Measurements from ENCODE around the gene MYL12A. TPM values are rescaled to one million over a fixed set of nuclear protein-coding genes. Genes with fewer than 3 reads are reported as not detected.

MYL12A gene
- total and polyA plus RNA-seq, 2 of the 13 experiments (the other 11 are each of a cell fraction or from before 2014, with no cell fraction given) = 261 to 277 TPM

- TF ChIP-seq ZFP41 (CRISPR knock-in tag; IDR thresholded peaks at IDR 0.05; ENCODE audit: borderline replicate concordance) = no peak
- no peak for TF ChIP-seq ZNF343 (CRISPR knock-in tag; IDR thresholded peaks at IDR 0.05)
- TF ChIP-seq SALL1 (CRISPR knock-in tag; IDR thresholded peaks at IDR 0.05) = peak; percentile 69
- TF ChIP-seq GABPB1 (CRISPR knock-in tag; IDR thresholded peaks at IDR 0.05) = no peak
- no peak for TF ChIP-seq CREB3 (CRISPR knock-in tag; IDR thresholded peaks at IDR 0.05)
- TF ChIP-seq AFF4 (CRISPR knock-in tag; IDR thresholded peaks at IDR 0.05) = no peak
- TF ChIP-seq PAXIP1 (CRISPR knock-in tag; conservative IDR thresholded peaks at IDR 0.05) = peak; percentile 71; the same call in 1 of the 2 replicates
- TF ChIP-seq PHF8 (CRISPR knock-in tag; IDR thresholded peaks at IDR 0.05) = no peak
- TF ChIP-seq GLMP (CRISPR knock-in tag; IDR thresholded peaks at IDR 0.05; ENCODE audit: borderline replicate concordance) = no peak
- TF ChIP-seq LCORL (IDR thresholded peaks at IDR 0.05) = no peak
- peak; percentile 80 for TF ChIP-seq LCORL (CRISPR knock-in tag; IDR thresholded peaks at IDR 0.05)
- TF ChIP-seq RXRA (CRISPR knock-in tag; IDR thresholded peaks at IDR 0.05) = no peak
- no peak for TF ChIP-seq MBNL3 (CRISPR knock-in tag; conservative IDR thresholded peaks at IDR 0.05)
- TF ChIP-seq NFE2 (CRISPR knock-in tag; IDR thresholded peaks at IDR 0.05) = no peak
- TF ChIP-seq CENPT (CRISPR knock-in tag; IDR thresholded peaks at IDR 0.05; ENCODE audit: low read depth) = no peak
- no peak for TF ChIP-seq ZNF580 (CRISPR knock-in tag; IDR thresholded peaks at IDR 0.05; ENCODE audit: borderline replicate concordance, low read depth)
- TF ChIP-seq ZNF780A (CRISPR knock-in tag; IDR thresholded peaks at IDR 0.05) = no peak
Observed at GRCh38 chr18:3256693-3257626, 9.4 kb downstream of the MYL12A start (continued).
